ENCODE results near the gene BAZ2B.

The BAZ2B gene

GRCh38 chr2:159616286-159616701 lies at the start of gene BAZ2B:
Gene BAZ2B, minus strand, starts transcription at chr2:159616548. Its CDS starts 137,829 bp downstream, at chr2:159478719.
- Histone ChIP-seq H3K4me1 (ENCODE audit: control insufficient read depth in 5 of 5, insufficient read depth in 5 of 5, low read length in 5 of 5) (peaks cover 0 to 29% (median 27%) of the 10 kb centered on the region in 5 donors), H3K9me3 (ENCODE audit: control insufficient read depth in 5 of 5, low read length in 5 of 5) (no peaks in the 10 kb centered on the region), H3K27ac (ENCODE audit: low read depth, low read length) (peak within 1 kb of the TSS; percentile 98), H3K9ac (ENCODE audit: low read length in 5 of 5) (peak within 1 kb of the TSS; percentile 94 to 99 (median 96)), H3K27me3 (ENCODE audit: control insufficient read depth in 5 of 5, insufficient read depth in 4 of 5, low read length in 5 of 5) (no peaks in the 10 kb centered on the region), H3K36me3 (ENCODE audit: control insufficient read depth in 5 of 5, insufficient read depth in 5 of 5, low read length in 5 of 5) (no peaks in the 10 kb centered on the region), H3K4me3 (ENCODE audit: low read depth in 1 of 5, low read length in 5 of 5) (peak within 1 kb of the TSS; percentile 85 to 92 (median 90))

- Histone ChIP-seq H3K27me3 (ENCODE audit: control insufficient read depth in 5 of 5, insufficient read depth in 4 of 5, low read length in 5 of 5) (no peaks in the 10 kb centered on the region), H3K9me3 (ENCODE audit: control insufficient read depth in 5 of 5, low read length in 5 of 5) (no peaks in the 10 kb centered on the region), H3K9ac (ENCODE audit: low read length in 5 of 5) (no peak overlapping the region), H3K4me1 (ENCODE audit: control insufficient read depth in 5 of 5, insufficient read depth in 5 of 5, low read length in 5 of 5) (peaks cover 0 to 10% (median 7%) of the 10 kb centered on the region in 5 donors), H3K4me3 (ENCODE audit: low read depth in 1 of 5, low read length in 5 of 5) (no peak overlapping the region), H3K36me3 (ENCODE audit: control insufficient read depth in 5 of 5, insufficient read depth in 5 of 5, low read length in 5 of 5) (no peaks in the 10 kb centered on the region), H3K27ac (ENCODE audit: low read depth, low read length) (no peak overlapping the region)
Observed at GRCh38 chr2:159661286-159661685, 44.9 kb upstream of the BAZ2B start.

DNA sequence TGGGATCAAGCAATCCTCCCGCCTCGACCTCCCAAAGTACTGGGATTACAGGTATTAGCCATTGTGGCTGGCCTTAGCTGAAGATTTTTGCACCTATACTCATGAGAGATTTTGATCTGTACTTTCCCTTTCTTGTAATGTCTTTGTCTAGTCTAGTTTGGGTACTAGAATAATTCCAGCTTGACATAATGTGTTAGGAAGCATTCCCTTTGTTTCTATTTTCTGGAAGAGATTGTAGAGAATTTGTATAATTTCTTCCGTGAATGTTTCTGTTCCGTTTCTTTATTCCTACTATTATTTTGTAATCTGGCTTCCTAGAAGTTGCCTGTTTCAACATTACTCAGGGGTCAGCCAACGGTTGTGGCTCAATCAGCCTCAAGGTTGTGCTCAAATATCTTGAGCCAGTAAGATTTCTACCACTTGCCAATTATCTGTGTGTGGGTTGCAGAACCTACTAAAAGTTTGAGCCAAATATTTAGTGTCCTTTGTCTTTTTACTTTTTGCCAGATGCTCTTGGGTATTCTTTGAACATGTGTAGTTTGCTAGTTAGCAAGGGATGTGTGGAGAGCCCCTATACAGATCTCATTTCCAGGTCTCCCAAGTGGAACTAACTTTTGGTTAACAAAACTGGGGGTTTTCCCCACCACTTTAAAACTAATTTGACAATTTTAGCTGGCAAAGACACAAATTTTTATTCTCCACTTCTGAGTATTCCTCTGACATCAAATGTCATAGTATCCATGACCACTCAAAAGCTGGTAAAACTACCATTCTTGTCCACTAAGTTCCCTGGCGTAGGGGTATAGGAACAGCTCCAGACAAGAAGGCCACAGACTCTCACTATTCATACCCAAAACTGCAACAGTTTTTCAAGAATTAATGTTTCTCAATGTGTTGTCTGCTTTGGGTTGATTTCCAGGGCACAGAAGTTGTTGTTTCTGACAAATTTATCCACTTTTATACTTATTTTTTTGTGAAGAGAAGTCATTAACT lies 42.8 kb upstream of the BAZ2B start:
- H3K9me3 ChIP-seq (ENCODE audit: control insufficient read depth in 5 of 5, low read length in 5 of 5): peaks cover 0 to 4% (median 0%) of the 10 kb centered on the region in 5 donors
- no peaks in the 10 kb centered on the region for H3K36me3 ChIP-seq (ENCODE audit: control insufficient read depth in 5 of 5, insufficient read depth in 5 of 5, low read length in 5 of 5)
- H3K27me3 ChIP-seq (ENCODE audit: control insufficient read depth in 5 of 5, insufficient read depth in 4 of 5, low read length in 5 of 5): no peaks in the 10 kb centered on the region
- no peak overlapping the region for H3K4me3 ChIP-seq (ENCODE audit: low read depth in 1 of 5, low read length in 5 of 5)
- H3K27ac ChIP-seq (ENCODE audit: low read depth, low read length): peak overlapping the region; percentile 11
- H3K4me1 ChIP-seq (ENCODE audit: control insufficient read depth in 5 of 5, insufficient read depth in 5 of 5, low read length in 5 of 5): peaks cover 0 to 10% (median 7%) of the 10 kb centered on the region in 5 donors
- peak overlapping the region in 2 of 5 donors; percentile 46 to 47 for H3K9ac ChIP-seq (ENCODE audit: low read length in 5 of 5)

DNA sequence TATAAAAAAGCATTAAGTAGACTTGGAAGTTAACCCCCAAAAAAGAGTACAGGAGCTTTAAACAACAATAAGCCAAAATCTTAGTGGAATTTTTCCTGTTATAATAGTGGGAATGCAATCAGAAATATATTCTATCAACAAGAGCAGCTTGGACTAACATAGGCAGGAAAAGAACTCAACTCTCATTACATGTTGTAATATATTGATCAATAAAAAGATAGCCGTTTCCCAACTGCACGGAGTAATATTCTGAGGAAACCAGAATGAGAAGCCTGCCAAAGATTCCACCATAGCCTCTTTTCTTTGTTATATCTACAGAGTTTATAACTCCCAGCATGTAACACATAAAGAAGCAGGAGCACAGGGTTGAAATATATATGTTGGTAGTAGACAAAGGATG lies 37.6 kb upstream of the BAZ2B start:
- no peaks in the 10 kb centered on the region for H3K36me3 ChIP-seq (ENCODE audit: control insufficient read depth in 5 of 5, insufficient read depth in 5 of 5, low read length in 5 of 5)
- no peak overlapping the region for H3K4me3 ChIP-seq (ENCODE audit: low read depth in 1 of 5, low read length in 5 of 5)
- no peak overlapping the region for H3K27ac ChIP-seq (ENCODE audit: low read depth, low read length)
- H3K9me3 ChIP-seq (ENCODE audit: control insufficient read depth in 5 of 5, low read length in 5 of 5): peaks cover 0 to 4% (median 0%) of the 10 kb centered on the region in 5 donors
- H3K27me3 ChIP-seq (ENCODE audit: control insufficient read depth in 5 of 5, insufficient read depth in 4 of 5, low read length in 5 of 5): no peaks in the 10 kb centered on the region
- no peak overlapping the region for H3K9ac ChIP-seq (ENCODE audit: low read length in 5 of 5)
- H3K4me1 ChIP-seq (ENCODE audit: control insufficient read depth in 5 of 5, insufficient read depth in 5 of 5, low read length in 5 of 5): peaks cover 0 to 4% (median 4%) of the 10 kb centered on the region in 5 donors

DNA sequence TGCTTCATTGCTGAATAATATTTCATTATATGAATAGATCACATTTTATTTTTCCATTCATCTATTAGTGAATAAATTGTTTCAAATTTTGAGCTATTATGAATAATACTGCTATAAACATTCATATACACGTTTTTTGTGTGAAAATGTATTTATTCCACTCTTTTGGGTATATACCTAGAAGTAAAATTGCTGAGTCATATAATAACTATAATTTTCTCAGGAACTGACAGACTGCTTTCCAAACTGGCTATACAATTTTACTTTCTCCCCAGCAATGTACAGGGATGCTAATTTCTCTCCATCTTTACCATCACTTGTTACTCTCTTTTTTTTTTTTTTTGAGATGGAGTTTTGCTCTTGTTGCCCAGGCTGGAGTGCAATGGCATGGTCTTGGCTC lies 35.5 kb upstream of the BAZ2B start:
- no peaks in the 10 kb centered on the region for H3K27me3 ChIP-seq (ENCODE audit: control insufficient read depth in 5 of 5, insufficient read depth in 4 of 5, low read length in 5 of 5)
- H3K9ac ChIP-seq (ENCODE audit: low read length in 5 of 5): no peak overlapping the region
- no peaks in the 10 kb centered on the region for H3K4me1 ChIP-seq (ENCODE audit: control insufficient read depth in 5 of 5, insufficient read depth in 5 of 5, low read length in 5 of 5)
- no peak overlapping the region for H3K4me3 ChIP-seq (ENCODE audit: low read depth in 1 of 5, low read length in 5 of 5)
- peaks cover 0 to 4% (median 0%) of the 10 kb centered on the region in 5 donors for H3K9me3 ChIP-seq (ENCODE audit: control insufficient read depth in 5 of 5, low read length in 5 of 5)
- no peaks in the 10 kb centered on the region for H3K36me3 ChIP-seq (ENCODE audit: control insufficient read depth in 5 of 5, insufficient read depth in 5 of 5, low read length in 5 of 5)
- no peak overlapping the region for H3K27ac ChIP-seq (ENCODE audit: low read depth, low read length)

DNA sequence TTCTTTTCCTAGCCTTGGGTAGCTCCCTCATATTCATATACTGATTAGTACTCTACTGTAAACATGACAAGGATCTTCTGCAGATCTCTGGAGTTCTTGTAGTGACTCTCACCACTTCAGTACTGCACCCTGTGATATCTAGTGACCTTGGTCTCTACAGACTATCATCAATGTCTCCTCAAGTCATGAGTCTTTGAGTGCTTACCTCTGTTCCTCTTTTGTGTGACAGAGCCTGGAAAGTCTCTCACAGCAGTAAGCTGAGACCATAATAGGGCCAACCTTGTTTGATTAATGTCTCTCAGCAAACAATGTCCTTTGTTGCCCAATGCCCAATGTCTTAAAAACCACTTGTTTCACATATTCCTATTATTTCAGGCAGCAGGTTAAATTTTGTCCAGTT lies 34.2 kb upstream of the BAZ2B start:
- Histone ChIP-seq H3K27me3 (ENCODE audit: control insufficient read depth in 5 of 5, insufficient read depth in 4 of 5, low read length in 5 of 5) (no peaks in the 10 kb centered on the region), H3K9me3 (ENCODE audit: control insufficient read depth in 5 of 5, low read length in 5 of 5) (peaks cover 0 to 4% (median 0%) of the 10 kb centered on the region in 5 donors), H3K4me1 (ENCODE audit: control insufficient read depth in 5 of 5, insufficient read depth in 5 of 5, low read length in 5 of 5) (no peaks in the 10 kb centered on the region), H3K4me3 (ENCODE audit: low read depth in 1 of 5, low read length in 5 of 5) (no peak overlapping the region), H3K27ac (ENCODE audit: low read depth, low read length) (no peak overlapping the region), H3K36me3 (ENCODE audit: control insufficient read depth in 5 of 5, insufficient read depth in 5 of 5, low read length in 5 of 5) (no peaks in the 10 kb centered on the region), H3K9ac (ENCODE audit: low read length in 5 of 5) (no peak overlapping the region)

GRCh38 chr2:159648643-159649042 lies 32.3 kb upstream of the BAZ2B start:
- H3K36me3 ChIP-seq (ENCODE audit: control insufficient read depth in 5 of 5, insufficient read depth in 5 of 5, low read length in 5 of 5): no peaks in the 10 kb centered on the region
- no peak overlapping the region for H3K9ac ChIP-seq (ENCODE audit: low read length in 5 of 5)
- H3K27ac ChIP-seq (ENCODE audit: low read depth, low read length): no peak overlapping the region
- no peaks in the 10 kb centered on the region for H3K4me1 ChIP-seq (ENCODE audit: control insufficient read depth in 5 of 5, insufficient read depth in 5 of 5, low read length in 5 of 5)
- H3K27me3 ChIP-seq (ENCODE audit: control insufficient read depth in 5 of 5, insufficient read depth in 4 of 5, low read length in 5 of 5): no peaks in the 10 kb centered on the region
- H3K9me3 ChIP-seq (ENCODE audit: control insufficient read depth in 5 of 5, low read length in 5 of 5): no peaks in the 10 kb centered on the region
- no peak overlapping the region for H3K4me3 ChIP-seq (ENCODE audit: low read depth in 1 of 5, low read length in 5 of 5)

DNA sequence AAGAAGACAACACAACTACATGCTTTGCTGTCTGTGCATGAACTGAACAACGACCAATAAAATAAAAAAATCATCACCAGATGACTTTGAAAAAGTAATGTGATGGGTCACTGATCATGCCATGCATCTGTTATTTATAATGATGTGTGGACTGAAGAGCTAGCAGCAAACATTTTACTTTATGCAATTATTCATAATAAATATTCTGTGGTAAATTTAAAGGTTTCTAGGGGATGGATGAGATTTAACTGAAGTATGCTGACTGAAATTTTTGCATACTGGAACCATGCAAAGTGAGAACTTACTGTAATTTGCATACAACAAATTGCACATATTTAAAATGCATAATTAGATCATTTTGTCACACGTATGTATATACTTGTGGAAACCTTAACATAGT lies 31.3 kb upstream of the BAZ2B start:
- Histone ChIP-seq H3K9me3 (ENCODE audit: control insufficient read depth in 5 of 5, low read length in 5 of 5) (no peaks in the 10 kb centered on the region), H3K4me1 (ENCODE audit: control insufficient read depth in 5 of 5, insufficient read depth in 5 of 5, low read length in 5 of 5) (no peaks in the 10 kb centered on the region), H3K36me3 (ENCODE audit: control insufficient read depth in 5 of 5, insufficient read depth in 5 of 5, low read length in 5 of 5) (no peaks in the 10 kb centered on the region), H3K27me3 (ENCODE audit: control insufficient read depth in 5 of 5, insufficient read depth in 4 of 5, low read length in 5 of 5) (no peaks in the 10 kb centered on the region), H3K27ac (ENCODE audit: low read depth, low read length) (no peak overlapping the region), H3K4me3 (ENCODE audit: low read depth in 1 of 5, low read length in 5 of 5) (no peak overlapping the region), H3K9ac (ENCODE audit: low read length in 5 of 5) (no peak overlapping the region)

GRCh38 chr2:159640176-159640575 lies 23.8 kb upstream of the BAZ2B start:
- Histone ChIP-seq H3K9me3 (ENCODE audit: control insufficient read depth in 5 of 5, low read length in 5 of 5) (peaks cover 0 to 6% (median 0%) of the 10 kb centered on the region in 5 donors), H3K4me1 (ENCODE audit: control insufficient read depth in 5 of 5, insufficient read depth in 5 of 5, low read length in 5 of 5) (peaks cover 0 to 3% (median 0%) of the 10 kb centered on the region in 5 donors), H3K27me3 (ENCODE audit: control insufficient read depth in 5 of 5, insufficient read depth in 4 of 5, low read length in 5 of 5) (no peaks in the 10 kb centered on the region), H3K36me3 (ENCODE audit: control insufficient read depth in 5 of 5, insufficient read depth in 5 of 5, low read length in 5 of 5) (peaks cover 0 to 3% (median 0%) of the 10 kb centered on the region in 5 donors), H3K4me3 (ENCODE audit: low read depth in 1 of 5, low read length in 5 of 5) (no peak overlapping the region), H3K9ac (ENCODE audit: low read length in 5 of 5) (no peak overlapping the region), H3K27ac (ENCODE audit: low read depth, low read length) (no peak overlapping the region)

DNA sequence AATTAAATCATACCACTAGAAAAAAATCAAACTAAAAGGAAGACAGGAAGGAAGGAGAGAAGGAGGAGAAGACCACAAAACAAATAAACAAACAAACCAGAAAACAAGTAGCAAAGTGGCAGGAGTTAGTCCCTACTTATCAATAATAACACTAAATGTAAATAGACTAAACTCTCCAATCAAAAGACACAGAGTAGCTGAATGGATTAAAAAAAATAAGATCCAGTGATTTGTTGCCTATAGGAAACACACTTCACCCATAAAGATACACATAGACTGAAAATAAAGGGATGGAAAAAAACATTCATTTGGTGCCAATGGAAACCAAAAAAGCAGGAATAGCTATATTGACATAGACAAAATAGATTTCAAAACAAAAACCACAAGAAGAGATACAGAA lies 23.4 kb upstream of the BAZ2B start:
- Histone ChIP-seq H3K27me3 (ENCODE audit: control insufficient read depth in 5 of 5, insufficient read depth in 4 of 5, low read length in 5 of 5) (no peaks in the 10 kb centered on the region), H3K36me3 (ENCODE audit: control insufficient read depth in 5 of 5, insufficient read depth in 5 of 5, low read length in 5 of 5) (peaks cover 0 to 3% (median 0%) of the 10 kb centered on the region in 5 donors), H3K27ac (ENCODE audit: low read depth, low read length) (no peak overlapping the region), H3K9ac (ENCODE audit: low read length in 5 of 5) (no peak overlapping the region), H3K4me3 (ENCODE audit: low read depth in 1 of 5, low read length in 5 of 5) (no peak overlapping the region), H3K4me1 (ENCODE audit: control insufficient read depth in 5 of 5, insufficient read depth in 5 of 5, low read length in 5 of 5) (peaks cover 0 to 3% (median 0%) of the 10 kb centered on the region in 5 donors), H3K9me3 (ENCODE audit: control insufficient read depth in 5 of 5, low read length in 5 of 5) (peaks cover 0 to 6% (median 0%) of the 10 kb centered on the region in 5 donors)

Measured in subcutaneous abdominal adipose tissue (tissue), 5 donors.